GM23338 (cell line): Measurements from ENCODE around the gene TRABD2A. TPM values are rescaled to one million over a fixed set of nuclear protein-coding genes. Genes with fewer than 3 reads are reported as not detected.

Source experiments
- ATAC-seq: fragments of 200-7000 bp; cut with Tn5 transposase; 3 replicates; pipeline ENCODE4 v1.9.1; 2020
- DNase-seq: peaks from one replicate; pipeline ENCODE4 v3.0.0-alpha.2; 2015; ENCODE audit warnings: low spot score
- H2AFZ ChIP-seq: fragments of 200-600 bp; sonication (generic); 2 replicates; pipeline ENCODE4 v1.8.0; 2016; ENCODE audit warnings: antibody characterized with exemption, mild to moderate bottlenecking, moderate library complexity
- H3F3A ChIP-seq: fragments of 200-600 bp; sonication (generic); replicated peaks from 2 replicates; pipeline ENCODE4 v1.8.0; 2017; ENCODE audit warnings: antibody characterized with exemption, mixed run types, low read depth
- H3K27ac ChIP-seq: fragments of 200-600 bp; sonication (generic); 2 replicates; pipeline ENCODE4 v1.6.1; 2016; ENCODE audit warnings: low read depth
- H3K27me3 ChIP-seq: fragments of 200-600 bp; sonication (generic); 2 replicates; pipeline ENCODE4 v1.8.0; 2016; ENCODE audit warnings: mild to moderate bottlenecking, mixed run types, moderate library complexity; ENCODE audit not compliant: insufficient read depth
- H3K36me3 ChIP-seq: fragments of 200-600 bp; sonication (generic); 2 replicates; pipeline ENCODE4 v1.8.0; 2016; ENCODE audit warnings: mild to moderate bottlenecking; ENCODE audit not compliant: insufficient read depth
- H3K4me1 ChIP-seq: fragments of 200-600 bp; sonication (generic); 2 replicates; pipeline ENCODE4 v1.8.0; 2016; ENCODE audit warnings: mild to moderate bottlenecking, moderate library complexity; ENCODE audit not compliant: insufficient read depth
- H3K4me2 ChIP-seq: fragments of 200-600 bp; sonication (generic); 2 replicates; pipeline ENCODE4 v1.7.1; 2017; ENCODE audit warnings: mixed run types
- H3K4me3 ChIP-seq: fragments of 200-600 bp; sonication (generic); 2 replicates; pipeline ENCODE4 v1.6.1; 2016; ENCODE audit warnings: mixed run types
- H3K79me2 ChIP-seq: fragments of 200-600 bp; sonication (generic); replicated peaks from 2 replicates; pipeline ENCODE4 v1.8.0; 2017; ENCODE audit warnings: mild to moderate bottlenecking; ENCODE audit not compliant: insufficient read depth
- H3K9me2 ChIP-seq: fragments of 200-600 bp; sonication (generic); 2 replicates; pipeline ENCODE4 v1.8.0; 2017; ENCODE audit not compliant: insufficient read depth
- H4K20me1 ChIP-seq: fragments of 200-600 bp; sonication (generic); replicated peaks from 2 replicates; pipeline ENCODE4 v1.8.0; 2017; ENCODE audit warnings: mild to moderate bottlenecking; ENCODE audit not compliant: insufficient read depth
- H3K27ac Mint-ChIP-seq: 2 replicates; pipeline ENCODE4 v1.8.0; 2020; ENCODE audit warnings: inconsistent platforms, mild to moderate bottlenecking, moderate library complexity, mixed read lengths
- H3K27me3 Mint-ChIP-seq: 3 replicates; pipeline ENCODE4 v1.8.0; 2022; ENCODE audit warnings: low read depth, mild to moderate bottlenecking, moderate library complexity, mixed read lengths, inconsistent platforms; ENCODE audit not compliant: insufficient read depth, poor library complexity
- H3K36me3 Mint-ChIP-seq: 3 replicates; pipeline ENCODE4 v1.8.0; 2021; ENCODE audit warnings: low read depth, mild to moderate bottlenecking, inconsistent platforms, moderate library complexity, mixed read lengths
- H3K4me1 Mint-ChIP-seq: 3 replicates; pipeline ENCODE4 v1.8.0; 2020; ENCODE audit warnings: mild to moderate bottlenecking, inconsistent platforms, mixed read lengths
- H3K4me3 Mint-ChIP-seq: 3 replicates; pipeline ENCODE4 v1.8.0; 2021; ENCODE audit warnings: moderate library complexity, mild to moderate bottlenecking, inconsistent platforms, mixed read lengths
- H3K9me3 Mint-ChIP-seq: 3 replicates; pipeline ENCODE4 v1.8.0; 2020; ENCODE audit warnings: moderate library complexity, mild to moderate bottlenecking, inconsistent platforms, mixed read lengths
- CREB1 ChIP-seq: fragments of 250-450 bp; sonication (Bioruptor Pico); IDR thresholded peaks from 2 replicates; pipeline ENCODE4 v1.5.0; 2020; ENCODE audit warnings: low read depth, mild to moderate bottlenecking, moderate library complexity
- ETS1 ChIP-seq: IDR thresholded peaks from 2 replicates; pipeline ENCODE4 v1.6.1; 2016; ENCODE audit warnings: antibody characterized with exemption
- EZH2 ChIP-seq: fragments of 200-600 bp; sonication (generic); IDR thresholded peaks from one replicate; pipeline ENCODE4 v1.8.0; 2017; ENCODE audit warnings: antibody characterized with exemption, mild to moderate bottlenecking, low read depth; ENCODE audit not compliant: unreplicated experiment
- JUNB ChIP-seq: IDR thresholded peaks from one replicate; pipeline ENCODE4 v1.6.1; 2016; ENCODE audit warnings: antibody characterized with exemption; ENCODE audit not compliant: unreplicated experiment
- NANOG ChIP-seq: IDR thresholded peaks from 2 replicates; pipeline ENCODE4 v1.6.1; 2016; ENCODE audit warnings: antibody characterized with exemption, borderline replicate concordance
- ZNF114 ChIP-seq: fragments of 250-450 bp; sonication (Bioruptor Pico); IDR thresholded peaks from 2 replicates; pipeline ENCODE4 v1.5.0; 2020; ENCODE audit warnings: mild to moderate bottlenecking, moderate library complexity
- ZNF462 ChIP-seq: fragments of 250-450 bp; sonication (Bioruptor Pico); IDR thresholded peaks from 2 replicates; pipeline ENCODE4 v1.5.0; 2020; ENCODE audit warnings: mild to moderate bottlenecking, moderate library complexity
- polyA plus RNA-seq: library from polyadenylated mRNA; unstranded; fragments of >200 nt; fragmentation: Nextera tagmentation; extraction: Ambion mirVana; gene quantifications from 2 replicates; pipeline ENCODE4 v1.2.1, GENCODE V29; 2016
- total RNA-seq: library from RNA; depleted of rRNA; stranded (reverse); fragments of >200 nt; shearing (Covaris generic); gene quantifications from 2 replicates; pipeline ENCODE4 v1.2.3, GENCODE V29; 2014

Gene TRABD2A
- total and polyA plus RNA-seq, 2 experiments from 2014 or later = 5.5 to 12.1 TPM

- Histone ChIP-seq H3K4me1 (0 out of 2 replicates have a peak, but pooled peaks cover 5% of the 10 kb centered on the region), H3K4me3 (no peak overlapping the region), H3K36me3 (no peaks in the 10 kb centered on the region), H3K9me2 (0 out of 2 replicates have a peak, but pooled peaks cover 2% of the 10 kb centered on the region), H3K27me3 (no peaks in the 10 kb centered on the region), H2AFZ (no peak overlapping the region), H3K79me2 (no peaks in the 10 kb centered on the region), H4K20me1 (no peaks in the 10 kb centered on the region), H3F3A (no peaks in the 10 kb centered on the region), H3K27ac (no peak overlapping the region), H3K4me2 (no peak overlapping the region)
- DNase-seq (no peak), ATAC-seq (no peak)
- Mint-ChIP-seq H3K4me3 (no peak overlapping the region), H3K36me3 (no peaks in the 10 kb centered on the region), H3K4me1 (peaks cover 8% of the 10 kb centered on the region), H3K9me3 (no peaks in the 10 kb centered on the region), H3K27me3 (peaks cover under 1% of the 10 kb centered on the region), H3K27ac (no peak overlapping the region)
- no peak for TF ChIP-seq NANOG
- TF ChIP-seq EZH2 = no peak
- no peak for TF ChIP-seq ETS1
- no peak for TF ChIP-seq ZNF114
- TF ChIP-seq JUNB = no peak
- no peak for TF ChIP-seq CREB1 (CRISPR knock-in tag)
- TF ChIP-seq ZNF462 (CRISPR knock-in tag) = no peak
Measured at GRCh38 chr2:84919885-84920580, 39.1 kb upstream of the TRABD2A start.
